AG09309 (cell line): ENCODE results near the gene LINGO3.

Experiments used
- DNase-seq: peaks from one replicate; pipeline ENCODE4 v3.0.0-alpha.2; 2010; ENCODE audit warnings: low read depth
- H3K4me3 ChIP-seq: 2 replicates; pipeline ENCODE4 v1.5.1; 2011; ENCODE audit warnings: mild to moderate bottlenecking, low read depth, low read length, moderate library complexity; ENCODE audit not compliant: control insufficient read depth
- TF ChIP-seq, protein P1 (sequence below): IDR thresholded peaks from 2 replicates; pipeline ENCODE4 v1.5.1; 2011; ENCODE audit warnings: mild to moderate bottlenecking, low read depth, low read length, inconsistent platforms; ENCODE audit not compliant: insufficient read depth, control insufficient read depth; ENCODE audit errors: missing control alignments

Gene LINGO3

DNA sequence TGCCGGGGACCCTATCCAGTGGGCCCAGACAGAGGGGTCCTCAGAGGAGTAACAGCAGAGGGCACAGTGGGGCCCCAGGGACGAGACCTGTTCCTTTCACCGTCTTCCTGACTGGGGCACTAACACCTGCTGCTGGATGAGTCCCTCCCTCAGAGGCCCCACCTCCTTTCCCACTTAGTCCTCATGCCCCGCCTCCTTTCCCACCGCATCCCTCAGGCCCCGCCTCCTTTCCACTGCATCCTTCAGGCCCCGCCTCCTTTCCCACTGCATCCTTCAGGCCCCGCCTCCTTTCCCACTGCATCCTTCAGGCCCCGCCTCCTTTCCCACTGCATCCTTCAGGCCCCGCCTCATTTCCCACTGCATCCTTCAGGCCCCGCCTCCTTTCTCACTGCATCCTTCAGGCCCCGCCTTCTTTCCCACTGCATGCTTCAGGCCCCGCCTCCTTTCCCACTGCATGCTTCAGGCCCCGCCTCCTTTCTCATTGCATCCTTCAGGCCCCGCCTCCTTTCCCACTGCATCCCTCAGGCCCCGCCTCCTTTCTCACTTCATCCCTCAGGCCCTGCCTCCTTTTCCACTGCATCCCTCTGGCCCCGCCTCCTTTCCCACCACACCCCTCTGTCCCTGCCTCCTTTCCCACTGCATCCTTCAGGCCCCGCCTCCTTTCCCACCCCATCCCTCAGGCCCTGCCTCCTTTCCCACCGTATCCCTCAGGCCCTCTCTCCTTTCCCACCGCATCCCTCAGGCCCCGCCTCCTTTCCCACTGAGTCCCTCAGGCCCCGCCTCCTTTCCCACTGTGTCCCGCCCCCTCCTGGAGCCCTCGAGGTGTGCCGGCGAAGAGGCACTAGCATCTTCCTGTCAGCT is 27.3 kb upstream of the LINGO3 start:
- DNase-seq, result no peak

DNA sequence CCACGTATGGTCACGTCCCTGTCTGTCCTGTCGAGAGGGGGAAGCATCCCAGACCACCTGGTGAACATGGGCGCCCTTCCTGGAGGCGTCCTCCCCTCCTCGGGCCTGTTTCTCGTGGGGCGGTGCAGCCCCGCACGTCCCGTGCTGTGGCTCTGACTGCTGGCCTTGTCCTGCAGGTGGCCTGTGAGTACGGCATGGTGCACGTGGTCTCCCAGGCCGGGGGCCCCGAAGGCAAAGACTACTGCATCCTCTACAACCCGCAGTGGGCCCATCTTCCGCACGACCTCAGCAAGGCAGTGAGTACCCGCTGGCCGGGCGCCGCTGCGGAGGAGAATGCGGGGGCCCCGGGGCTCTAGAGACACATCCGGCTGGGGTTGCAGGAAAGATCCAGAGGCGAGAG is 26.5 kb upstream of the LINGO3 start:
- DNase-seq, result no peak
- TF ChIP-seq, protein P1, sequence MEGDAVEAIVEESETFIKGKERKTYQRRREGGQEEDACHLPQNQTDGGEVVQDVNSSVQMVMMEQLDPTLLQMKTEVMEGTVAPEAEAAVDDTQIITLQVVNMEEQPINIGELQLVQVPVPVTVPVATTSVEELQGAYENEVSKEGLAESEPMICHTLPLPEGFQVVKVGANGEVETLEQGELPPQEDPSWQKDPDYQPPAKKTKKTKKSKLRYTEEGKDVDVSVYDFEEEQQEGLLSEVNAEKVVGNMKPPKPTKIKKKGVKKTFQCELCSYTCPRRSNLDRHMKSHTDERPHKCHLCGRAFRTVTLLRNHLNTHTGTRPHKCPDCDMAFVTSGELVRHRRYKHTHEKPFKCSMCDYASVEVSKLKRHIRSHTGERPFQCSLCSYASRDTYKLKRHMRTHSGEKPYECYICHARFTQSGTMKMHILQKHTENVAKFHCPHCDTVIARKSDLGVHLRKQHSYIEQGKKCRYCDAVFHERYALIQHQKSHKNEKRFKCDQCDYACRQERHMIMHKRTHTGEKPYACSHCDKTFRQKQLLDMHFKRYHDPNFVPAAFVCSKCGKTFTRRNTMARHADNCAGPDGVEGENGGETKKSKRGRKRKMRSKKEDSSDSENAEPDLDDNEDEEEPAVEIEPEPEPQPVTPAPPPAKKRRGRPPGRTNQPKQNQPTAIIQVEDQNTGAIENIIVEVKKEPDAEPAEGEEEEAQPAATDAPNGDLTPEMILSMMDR, result no peak

More for the DNA sequence above, 27.3 kb upstream of the LINGO3 start:
- TF ChIP-seq, protein P1, result no peak
- no peak overlapping the region for H3K4me3 ChIP-seq

GRCh38 chr19:2333807-2334211 is 25.9 kb upstream of the LINGO3 start:
- no peak for DNase-seq
- TF ChIP-seq, protein P1, result no peak
- no peak overlapping the region for H3K4me3 ChIP-seq

More for the DNA sequence above, 26.5 kb upstream of the LINGO3 start:
- H3K4me3 ChIP-seq, result no peak overlapping the region

- no peak overlapping the region for H3K4me3 ChIP-seq
- DNase-seq, result no peak
- TF ChIP-seq, protein P1, result no peak
These were observed 25.3 kb upstream of the LINGO3 start for GRCh38 chr19:2333027-2333806.

DNA sequence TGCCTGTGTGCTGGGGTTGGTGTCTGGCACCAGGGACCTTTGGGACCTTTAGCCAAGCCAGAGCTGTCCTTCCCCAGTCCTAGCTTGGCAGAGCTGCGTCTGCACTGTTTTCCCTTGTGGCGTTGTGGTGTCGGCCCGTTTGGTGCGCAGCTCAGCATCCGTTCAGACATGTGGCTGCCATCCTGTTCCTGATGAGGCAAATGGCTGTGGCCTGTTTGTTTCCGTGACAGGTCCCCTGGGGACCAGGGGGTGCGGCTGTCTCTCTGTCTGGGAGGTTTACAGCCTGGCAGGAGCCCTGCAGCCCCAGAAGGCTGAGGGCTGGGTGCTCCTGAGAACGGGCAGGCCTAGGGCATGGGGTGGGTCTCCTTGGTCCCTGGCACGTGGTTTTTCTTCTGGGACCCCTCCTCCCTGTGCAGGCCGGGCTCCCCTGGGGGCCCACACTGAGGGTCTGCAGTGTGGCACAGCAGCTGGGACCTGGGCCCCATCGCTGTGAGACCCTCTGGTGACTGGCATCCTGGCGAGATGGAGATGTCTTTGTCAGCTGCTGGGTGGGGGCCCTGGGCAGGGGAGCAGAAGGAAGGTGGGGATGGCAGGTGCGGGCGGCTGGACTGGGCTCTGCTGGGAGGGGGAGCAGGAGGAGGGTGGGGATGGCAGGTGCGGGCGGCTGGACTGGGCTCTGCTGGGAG is 24.5 kb upstream of the LINGO3 start:
- DNase-seq, result no peak
- TF ChIP-seq, protein P1, result no peak
- no peak overlapping the region for H3K4me3 ChIP-seq

DNA sequence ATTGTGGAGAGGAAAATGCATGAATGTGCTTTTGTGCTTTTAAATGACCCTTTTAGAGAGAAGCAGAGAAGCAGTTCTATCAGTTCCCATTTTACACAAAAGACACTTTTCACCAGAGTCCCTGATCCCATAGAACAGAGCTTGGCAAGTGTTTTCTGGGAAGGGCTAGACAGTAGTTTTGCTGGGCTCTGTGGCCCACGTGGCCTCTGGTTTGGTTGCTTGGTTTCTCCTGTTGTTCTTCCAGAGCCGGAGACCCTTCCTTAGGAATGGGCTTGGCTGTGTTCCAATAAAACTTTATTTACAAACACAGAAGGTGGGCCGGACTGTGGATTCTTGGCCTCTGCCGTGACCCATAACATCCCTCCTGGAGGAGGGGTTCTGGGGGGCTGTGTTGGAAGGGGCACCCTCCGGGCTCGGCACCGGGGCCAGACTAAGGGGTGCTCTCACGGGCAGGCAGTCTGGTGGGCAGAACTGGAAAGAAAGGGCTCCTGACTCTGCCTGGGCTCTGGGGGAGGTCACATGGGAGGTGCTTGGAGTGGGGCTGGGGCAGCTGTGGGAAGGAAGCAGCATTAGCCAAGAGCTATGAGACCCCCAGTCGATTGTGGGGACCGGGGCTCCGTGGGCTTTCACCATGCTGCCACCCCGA is 23.8 kb upstream of the LINGO3 start:
- DNase-seq, result no peak

More for the DNA sequence above, 23.8 kb upstream of the LINGO3 start:
- H3K4me3 ChIP-seq, result no peak overlapping the region
- TF ChIP-seq, protein P1, result no peak
